ENCODE results near the gene PRKRIP1.
"Not testable (repeated sequence)": the region's sequence is repeated elsewhere in the genome, so short reads cannot be mapped to it uniquely, and the experiment has no call there.

The PRKRIP1 gene

DNA sequence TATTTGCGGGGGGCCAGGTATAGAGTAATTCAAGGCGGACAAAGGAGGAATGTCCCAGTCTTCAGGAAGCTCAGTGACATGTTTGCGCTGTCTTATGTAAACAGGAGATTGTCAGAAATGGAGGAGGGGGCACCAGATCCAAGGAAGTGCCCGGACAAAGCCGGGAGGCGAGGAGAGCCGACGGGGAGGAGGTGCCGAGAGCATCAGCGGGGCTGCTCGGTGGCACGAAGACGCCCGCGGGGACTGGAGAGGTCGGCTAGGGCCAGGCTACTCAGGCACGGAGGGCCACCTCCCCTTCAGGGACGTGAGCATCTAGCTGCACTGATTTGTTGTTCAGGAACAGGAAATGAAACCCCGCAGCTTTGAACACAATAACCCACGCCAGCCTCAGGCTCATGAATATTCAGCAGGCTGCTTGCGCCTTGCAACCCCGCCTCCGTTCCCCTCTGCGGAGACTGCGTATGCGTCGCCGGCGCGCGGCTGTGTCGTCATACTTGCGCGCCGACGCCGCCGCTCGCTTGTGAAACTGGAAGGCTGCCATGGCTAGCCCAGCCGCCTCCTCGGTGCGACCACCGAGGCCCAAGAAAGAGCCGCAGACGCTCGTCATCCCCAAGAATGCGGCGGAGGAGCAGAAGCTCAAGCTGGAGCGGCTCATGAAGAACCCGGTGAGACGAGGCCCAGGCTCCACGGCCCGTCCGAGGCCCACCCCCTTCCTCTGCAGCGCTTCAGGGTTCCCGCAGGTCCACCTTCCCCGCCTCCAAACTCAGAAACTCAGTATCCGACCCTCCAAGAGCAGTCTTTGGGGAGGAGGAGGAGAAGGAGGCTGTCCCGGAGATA lies at the start of gene PRKRIP1:
TSS of gene PRKRIP1 (plus strand) at position 491 of the 837 bp plus-strand sequence. CDS start at position 540, 49 bp downstream.
- DNase-seq = peak; percentile 88

DNA sequence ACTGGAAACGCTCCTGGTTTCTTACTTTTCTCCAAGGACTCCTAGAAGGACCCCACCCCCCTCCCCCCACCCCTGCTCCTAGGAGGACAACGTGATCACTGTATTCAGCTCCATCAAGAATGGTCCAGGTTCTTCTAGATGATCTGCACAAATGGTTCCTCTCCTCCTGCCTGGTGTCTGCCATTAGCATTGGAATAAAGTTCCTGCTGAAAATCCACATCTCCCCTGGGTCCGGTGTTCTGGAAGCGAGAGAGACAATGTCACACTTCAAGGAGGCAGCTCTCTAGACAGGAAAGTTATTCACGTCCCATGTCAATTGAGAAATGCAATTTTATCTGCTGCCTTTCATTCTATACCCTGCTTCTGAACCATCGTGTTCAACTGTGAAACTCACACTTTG lies 49.2 kb upstream of the PRKRIP1 start:
- DNase-seq = not testable (repeated sequence)

- not testable (repeated sequence) for DNase-seq
These were observed 39.8 kb upstream of the PRKRIP1 start, which contains the start of gene SPDYE6 for GRCh38 chr7:102356344-102356743. TSS of gene SPDYE6 (minus strand) at chr7:102356444. CDS start at chr7:102356023, 421 bp downstream.

- peak; percentile 96 for DNase-seq
These were observed 32.4 kb upstream of the PRKRIP1 start for GRCh38 chr7:102363549-102364393.

GRCh38 chr7:102364394-102364886 lies 31.7 kb upstream of the PRKRIP1 start:
- DNase-seq = peak; percentile 4

GRCh38 chr7:102365390-102365789 lies 30.8 kb upstream of the PRKRIP1 start:
- DNase-seq = not testable (repeated sequence)

- not testable (repeated sequence) for DNase-seq
These were observed 26.1 kb upstream of the PRKRIP1 start for GRCh38 chr7:102370038-102370437.

GRCh38 chr7:102372796-102373195 lies 23.4 kb upstream of the PRKRIP1 start:
- DNase-seq = not testable (repeated sequence)

DNA sequence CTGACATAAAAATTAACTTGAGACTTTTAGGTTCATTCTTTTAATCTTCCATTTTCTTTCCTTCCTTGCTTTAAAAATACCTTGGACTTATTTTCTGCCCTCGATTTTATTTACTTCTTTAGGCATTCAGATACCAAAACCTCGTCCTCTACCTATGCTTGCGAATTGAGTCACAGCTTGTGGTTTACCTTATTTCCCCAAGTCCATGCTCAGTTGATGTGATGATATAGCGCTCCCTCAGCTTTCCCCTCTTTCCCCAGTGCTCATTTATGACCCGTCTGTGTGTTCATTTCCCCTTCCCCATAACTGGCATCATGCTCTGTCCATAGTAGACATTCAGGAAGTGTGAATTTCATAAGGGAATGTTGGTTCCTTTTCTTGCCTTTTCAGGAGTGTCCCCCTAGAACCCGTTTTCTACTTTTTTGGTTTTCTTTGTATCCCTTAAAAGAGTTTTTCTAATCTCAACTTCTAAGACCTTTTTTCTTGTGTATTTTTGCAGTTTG lies 19.1 kb upstream of the PRKRIP1 start:
- DNase-seq = no peak

GRCh38 chr7:102380837-102381236 lies 15.3 kb upstream of the PRKRIP1 start:
- DNase-seq = not testable (repeated sequence)

- DNase-seq = not testable (repeated sequence)
These were observed 14.3 kb upstream of the PRKRIP1 start for GRCh38 chr7:102381696-102382425.

DNA sequence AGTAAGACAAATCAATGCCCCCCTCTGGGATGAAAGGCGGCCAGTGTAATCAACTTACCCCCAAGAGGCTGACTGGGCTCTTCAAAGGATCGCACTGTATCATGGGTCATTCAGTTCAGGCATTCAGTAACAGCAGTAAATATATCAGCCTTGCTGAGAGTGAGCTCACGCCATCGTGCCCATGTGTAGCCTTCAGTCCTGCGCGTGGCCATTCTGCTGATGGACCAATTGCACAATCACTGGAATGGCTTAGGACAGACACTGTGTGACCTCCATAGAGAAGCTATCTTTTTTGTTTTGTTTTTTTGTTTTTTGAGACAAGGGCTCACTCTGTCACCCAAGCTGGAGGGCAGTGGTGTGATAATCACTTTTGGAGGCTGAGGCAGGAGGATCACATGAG lies 9.1 kb upstream of the PRKRIP1 start:
- DNase-seq = no peak

GRCh38 chr7:102389810-102390209 lies 6.4 kb upstream of the PRKRIP1 start:
- no peak for DNase-seq

DNA sequence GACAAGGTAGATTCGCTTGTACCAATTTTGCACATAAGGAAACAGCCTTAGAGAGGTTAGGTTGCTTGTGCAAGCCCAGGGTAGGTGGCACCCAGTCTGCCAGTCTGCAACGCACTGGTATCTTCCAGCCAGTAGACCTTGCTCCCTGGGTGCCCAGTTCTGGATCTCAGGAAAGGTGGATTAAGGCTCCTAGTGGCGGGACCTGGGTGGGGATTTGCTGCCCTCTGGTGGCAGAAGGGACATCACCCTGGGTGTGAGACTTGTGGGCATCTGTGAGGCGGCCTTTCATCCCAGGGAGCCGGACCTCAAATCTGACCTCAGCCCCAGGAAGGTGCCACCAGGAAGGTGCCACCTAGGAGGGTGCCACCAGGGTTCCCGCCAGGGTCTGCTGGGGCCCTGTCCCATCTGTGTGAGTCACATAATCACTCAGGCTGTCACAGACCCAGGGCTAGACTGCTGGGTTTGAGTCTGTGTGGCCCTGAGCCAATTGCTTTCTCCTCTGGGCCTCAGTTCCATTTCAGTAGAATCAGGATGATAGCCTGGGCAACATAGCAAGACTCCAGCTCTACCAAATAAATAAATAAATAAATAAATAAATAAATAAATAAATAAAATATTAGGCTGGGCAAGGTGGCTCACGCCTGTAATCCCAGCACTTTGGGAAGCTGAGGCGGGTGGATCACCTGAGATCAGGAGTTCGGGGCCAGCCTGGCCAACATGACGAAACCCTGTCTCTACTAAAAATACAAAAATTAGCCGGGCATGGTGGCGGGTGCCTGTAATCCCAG lies 5.3 kb upstream of the PRKRIP1 start:
- DNase-seq = peak; percentile 61

- DNase-seq = no peak
These were observed 3.8 kb upstream of the PRKRIP1 start for GRCh38 chr7:102392330-102392729.

DNA sequence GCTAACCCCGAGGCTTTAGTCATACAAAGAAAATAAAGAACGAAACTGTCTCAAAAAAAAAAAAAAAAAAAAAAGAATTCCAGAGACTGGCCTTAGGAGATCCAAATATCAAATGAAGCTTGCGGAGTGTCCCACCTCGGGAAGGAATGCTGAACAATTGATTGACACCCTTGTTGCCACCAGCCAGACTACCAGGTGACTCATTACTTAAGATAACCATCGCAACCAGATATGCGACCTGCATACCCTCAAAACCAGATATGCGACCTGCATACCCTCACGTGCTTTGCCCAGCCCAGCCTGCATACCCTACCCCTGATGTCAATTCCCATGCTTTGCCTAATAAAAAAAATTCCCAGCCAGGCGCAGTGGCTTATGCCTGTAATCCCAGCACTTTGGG lies 2.7 kb upstream of the PRKRIP1 start:
- no peak for DNase-seq

GRCh38 chr7:102395592-102395872 lies 631 bp upstream of the PRKRIP1 start:
- no peak for DNase-seq

DNA sequence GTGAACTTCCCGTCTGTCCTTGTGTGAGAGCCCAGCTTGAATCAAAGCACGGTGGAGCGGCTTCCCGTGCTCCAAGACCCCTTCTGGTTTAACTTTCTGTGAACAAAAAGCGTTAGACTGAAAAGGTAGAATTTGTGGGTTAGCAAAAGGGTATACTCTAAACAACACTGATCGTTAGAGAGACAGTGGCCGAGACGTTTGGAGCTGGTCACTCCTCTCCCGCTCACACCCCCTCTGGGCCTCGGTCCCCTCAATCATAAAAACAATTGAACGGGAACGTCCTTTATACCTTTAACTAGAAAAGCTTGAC lies 502 bp downstream of the PRKRIP1 start:
- no peak for DNase-seq

GRCh38 chr7:102398543-102398942 lies 2.4 kb downstream of the PRKRIP1 start:
- DNase-seq = no peak

- no peak for DNase-seq
These were observed 4.2 kb downstream of the PRKRIP1 start for GRCh38 chr7:102400360-102400759.

DNA sequence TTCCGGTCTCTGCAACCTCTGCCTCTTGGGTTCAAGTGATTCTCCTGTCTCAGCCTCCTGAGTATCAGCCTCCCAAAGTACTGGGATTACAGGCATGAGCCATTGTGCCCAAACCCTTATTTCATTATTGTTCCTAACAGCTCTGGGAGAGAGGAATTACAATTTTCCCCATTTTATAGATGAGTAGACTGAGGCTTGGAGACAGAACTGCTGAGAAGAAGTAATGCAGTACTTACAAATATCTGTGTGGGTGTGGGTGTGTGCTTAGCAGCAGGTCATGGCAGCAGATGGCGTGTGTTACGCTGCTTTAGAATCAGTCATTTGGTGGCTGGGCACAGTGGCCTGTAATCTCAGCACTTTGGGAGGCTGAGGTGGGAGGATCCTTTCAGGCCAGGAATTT lies 7.4 kb downstream of the PRKRIP1 start:
- DNase-seq = no peak

Measured in stimulated activated CD4-positive, alpha-beta T cell treated with anti-CD3 and anti-CD28 coated beads, Interleukin-1b, Interleukin-23, amount 100 ng/mL, for 48 hours (primary cell).